SK-N-SH (cell line): ENCODE results near the gene ADGRB2.

Experiments
- EZH2phosphoT487 ChIP-seq: fragments of 200-600 bp; sonication (generic); IDR thresholded peaks from 2 replicates; pipeline ENCODE4 v1.6.1; 2017; ENCODE audit warnings: low read depth, mixed run types, mild to moderate bottlenecking, antibody characterized with exemption, moderate library complexity, borderline replicate concordance
- TF ChIP-seq, protein P1 (sequence below): fragments of 200-600 bp; sonication (generic); IDR thresholded peaks from 2 replicates; pipeline ENCODE4 v1.6.1; 2017; ENCODE audit warnings: antibody characterized with exemption, mild to moderate bottlenecking, moderate library complexity

GRCh38 chr1:31756578-31756977 lies 7.6 kb downstream of the ADGRB2 start:
- TF ChIP-seq, protein P1, sequence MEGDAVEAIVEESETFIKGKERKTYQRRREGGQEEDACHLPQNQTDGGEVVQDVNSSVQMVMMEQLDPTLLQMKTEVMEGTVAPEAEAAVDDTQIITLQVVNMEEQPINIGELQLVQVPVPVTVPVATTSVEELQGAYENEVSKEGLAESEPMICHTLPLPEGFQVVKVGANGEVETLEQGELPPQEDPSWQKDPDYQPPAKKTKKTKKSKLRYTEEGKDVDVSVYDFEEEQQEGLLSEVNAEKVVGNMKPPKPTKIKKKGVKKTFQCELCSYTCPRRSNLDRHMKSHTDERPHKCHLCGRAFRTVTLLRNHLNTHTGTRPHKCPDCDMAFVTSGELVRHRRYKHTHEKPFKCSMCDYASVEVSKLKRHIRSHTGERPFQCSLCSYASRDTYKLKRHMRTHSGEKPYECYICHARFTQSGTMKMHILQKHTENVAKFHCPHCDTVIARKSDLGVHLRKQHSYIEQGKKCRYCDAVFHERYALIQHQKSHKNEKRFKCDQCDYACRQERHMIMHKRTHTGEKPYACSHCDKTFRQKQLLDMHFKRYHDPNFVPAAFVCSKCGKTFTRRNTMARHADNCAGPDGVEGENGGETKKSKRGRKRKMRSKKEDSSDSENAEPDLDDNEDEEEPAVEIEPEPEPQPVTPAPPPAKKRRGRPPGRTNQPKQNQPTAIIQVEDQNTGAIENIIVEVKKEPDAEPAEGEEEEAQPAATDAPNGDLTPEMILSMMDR: no peak
- TF ChIP-seq EZH2phosphoT487: no peak
